Muscle of back (tissue), 11 donors: ENCODE results near the gene BDP1. TPM values are rescaled to one million over a fixed set of nuclear protein-coding genes. Genes with fewer than 3 reads are reported as not detected.
"Not testable (repeated sequence)": the region's sequence is repeated elsewhere in the genome, so short reads cannot be mapped to it uniquely, and the experiment has no call there.

Experiments
- DNase-seq, 3 donors: peaks; one replicate each; pipeline versions ENCODE4 v3.0.0 to v3.0.0-alpha.2; 2013
- polyA plus RNA-seq, 10 donors: library from polyadenylated mRNA; unstranded; fragments of 120-200 nt; gene quantifications; one replicate each; pipeline ENCODE4 v1.2.1, GENCODE V29; 2013; ENCODE audit not compliant: insufficient read length in 10 of 10

Gene BDP1
- polyA plus RNA-seq, 10 donors: 21.0 to 34.6 (median 27.8) TPM

DNA sequence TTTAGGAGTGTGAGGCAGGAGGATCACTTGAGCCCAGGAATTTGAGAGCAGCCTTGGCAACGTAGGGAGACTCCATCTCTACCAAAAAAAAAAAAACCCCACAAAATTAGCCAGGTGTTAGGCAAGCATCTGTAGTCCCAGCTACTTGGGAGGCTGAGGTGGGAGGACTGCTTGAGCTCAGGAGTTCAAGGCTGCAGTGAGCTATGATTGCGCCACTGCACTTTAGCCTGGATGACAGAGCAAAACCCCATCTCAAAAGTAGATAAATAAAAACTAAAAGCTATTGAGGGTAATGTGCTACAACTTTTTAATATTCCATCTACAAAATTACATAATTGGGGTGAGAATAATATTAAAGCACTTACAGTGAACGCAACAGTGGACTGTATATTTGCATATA is 5.9 kb downstream of the BDP1 start:
- no peak for DNase-seq

DNA sequence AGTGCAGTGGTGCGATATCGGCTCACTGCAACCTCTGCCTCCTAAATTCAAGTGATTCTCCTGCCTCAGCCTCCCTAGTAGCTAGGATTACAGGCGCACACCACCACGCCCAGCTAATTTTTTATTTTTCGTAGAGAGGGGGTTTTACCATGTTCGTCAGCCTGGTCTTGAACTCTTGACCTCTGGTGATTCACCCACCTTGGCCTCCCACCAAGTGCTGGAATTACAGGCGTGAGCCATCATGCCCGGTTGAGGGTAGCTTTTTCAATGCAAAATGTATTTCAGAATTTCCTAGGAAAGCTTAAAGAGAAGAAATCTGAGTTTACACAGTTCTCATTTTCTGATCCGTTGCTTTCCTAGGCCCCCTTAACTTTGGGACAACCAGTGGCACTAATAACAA is 15.7 kb downstream of the BDP1 start:
- DNase-seq: no peak

- no peak for DNase-seq
Observed at GRCh38 chr5:71475788-71476384, 20.4 kb downstream of the BDP1 start.

GRCh38 chr5:71481441-71481840 is 26.0 kb downstream of the BDP1 start:
- DNase-seq: no peak

GRCh38 chr5:71482132-71482531 is 26.7 kb downstream of the BDP1 start:
- DNase-seq: no peak

- peak in 1 of 3 donors; percentile 11 for DNase-seq
Observed at GRCh38 chr5:71483355-71483754, 27.9 kb downstream of the BDP1 start.

- no peak for DNase-seq
Observed at GRCh38 chr5:71492817-71493615, 37.6 kb downstream of the BDP1 start.

- DNase-seq: not testable (repeated sequence)
Observed at GRCh38 chr5:71494202-71494601, 38.8 kb downstream of the BDP1 start.

GRCh38 chr5:71498756-71499155 is 43.3 kb downstream of the BDP1 start:
- DNase-seq: not testable (repeated sequence)

DNA sequence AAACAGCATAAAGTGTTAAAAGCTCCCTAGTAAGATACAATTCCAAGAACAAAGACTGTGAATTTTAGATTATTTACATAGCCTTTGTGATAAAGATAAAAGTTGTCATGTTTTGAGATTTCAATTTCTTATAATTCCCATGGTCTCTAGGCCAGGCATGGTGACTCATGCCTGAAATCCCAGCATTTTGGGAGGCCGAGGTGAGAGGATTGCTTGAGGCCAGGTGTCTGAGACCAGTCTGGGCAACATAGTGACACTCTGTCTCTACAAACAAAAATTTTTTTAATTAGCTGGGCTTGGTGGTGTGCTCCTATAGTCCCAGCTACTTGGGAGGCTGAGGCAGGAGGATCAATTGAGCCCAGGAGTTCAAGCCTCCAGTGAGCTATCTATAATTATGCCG is 48.1 kb downstream of the BDP1 start:
- no peak for DNase-seq

DNA sequence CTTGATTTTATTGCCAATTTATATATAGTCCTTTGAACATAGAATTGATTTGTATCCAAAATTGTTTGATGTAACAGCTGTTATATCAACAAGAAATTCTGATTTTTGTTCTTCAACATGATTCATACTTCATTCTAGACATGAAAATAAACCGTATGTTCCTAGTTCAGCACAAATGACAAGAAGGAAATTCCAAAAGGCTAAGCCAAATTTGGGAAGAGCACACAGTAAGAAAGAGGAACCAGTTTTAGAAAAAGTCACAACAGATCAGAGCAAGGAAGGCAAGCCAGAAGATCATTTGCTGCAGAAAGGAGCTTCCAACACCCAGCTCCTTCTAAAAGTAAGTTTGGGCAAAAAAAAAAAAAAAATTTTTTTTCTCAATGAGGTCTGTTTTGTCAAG is 66.7 kb downstream of the BDP1 start:
- DNase-seq: no peak

- not testable (repeated sequence) for DNase-seq
Observed at GRCh38 chr5:71525611-71526010, 70.2 kb downstream of the BDP1 start.

- no peak for DNase-seq
Observed at GRCh38 chr5:71528206-71528605, 72.8 kb downstream of the BDP1 start.

DNA sequence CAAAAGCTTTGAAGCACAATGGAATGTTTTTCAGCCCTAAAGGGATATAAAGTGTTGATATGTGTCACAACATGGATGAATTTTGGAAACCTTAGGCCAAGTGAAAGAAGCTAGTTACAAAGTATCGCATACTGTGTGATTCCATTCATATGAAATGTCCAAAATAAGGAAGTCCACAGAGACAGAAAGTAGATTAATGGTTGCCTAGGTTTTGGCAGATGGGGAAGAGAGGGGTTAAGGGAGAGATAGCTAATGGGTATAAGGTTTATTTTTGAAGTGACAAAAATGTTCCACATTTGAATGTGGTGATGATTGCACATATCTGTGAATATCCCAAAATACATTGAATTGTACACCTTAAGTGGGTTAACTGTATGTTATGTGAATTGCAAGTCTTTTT is 74.2 kb downstream of the BDP1 start:
- no peak for DNase-seq

- no peak for DNase-seq
Observed at GRCh38 chr5:71533142-71533541, 77.7 kb downstream of the BDP1 start.

- DNase-seq: peak in 2 of 3 donors; percentile 2 to 16
Observed at GRCh38 chr5:71533615-71534014, 78.2 kb downstream of the BDP1 start.

DNA sequence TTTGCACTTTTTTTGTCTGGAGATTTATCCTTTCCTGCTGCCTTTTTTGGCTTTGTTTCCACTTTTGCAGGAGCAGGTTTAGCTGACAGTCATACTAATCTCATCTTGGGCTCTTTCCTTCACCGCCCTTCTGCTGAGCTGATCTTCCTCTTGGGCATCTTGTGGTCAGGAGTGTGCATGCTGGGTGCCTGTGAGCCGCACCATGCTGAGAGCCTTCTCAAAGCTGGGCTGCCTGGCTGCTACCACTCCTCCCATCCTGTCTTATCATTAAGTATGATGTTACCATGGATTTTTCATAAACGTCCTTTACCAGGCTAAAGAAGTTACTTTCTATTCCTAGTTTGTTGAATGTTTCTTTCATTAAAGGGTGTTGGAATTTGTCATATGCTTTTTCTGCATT is 82.2 kb downstream of the BDP1 start:
- DNase-seq: no peak

- not testable (repeated sequence) for DNase-seq
Observed at GRCh38 chr5:71550885-71551284, 95.4 kb downstream of the BDP1 start.

GRCh38 chr5:71551582-71551981 is 96.1 kb downstream of the BDP1 start:
- not testable (repeated sequence) for DNase-seq

GRCh38 chr5:71552026-71552749 is 96.7 kb downstream of the BDP1 start:
- not testable (repeated sequence) for DNase-seq

- no peak for DNase-seq
Observed at GRCh38 chr5:71563161-71563560, 107.7 kb downstream of the BDP1 start.

- no peak for DNase-seq
Observed at GRCh38 chr5:71564895-71565294, 109.4 kb downstream of the BDP1 start.
